A204.1 (cell line): ENCODE data around the gene PPP1R14B.

Source experiments
- FAIRE-seq: peaks from 2 replicates; lab custom pipeline; 2012; peaks lifted over from hg19 to GRCh38; lab: Jason Lieb, UNC

PPP1R14B gene

GRCh38 chr11:64229744-64230170 is 17.0 kb downstream of the PPP1R14B start:
- FAIRE-seq, result no peak

- no peak for FAIRE-seq
These were observed 17.5 kb downstream of the PPP1R14B start for GRCh38 chr11:64229090-64229743.

- no peak for FAIRE-seq
These were observed 19.3 kb downstream of the PPP1R14B start for GRCh38 chr11:64227405-64227956.

- no peak for FAIRE-seq
These were observed 20.2 kb downstream of the PPP1R14B start for GRCh38 chr11:64226507-64227051.

- no peak for FAIRE-seq
These were observed 20.9 kb downstream of the PPP1R14B start, which contains the start of the genes NUDT22 and TRPT1 for GRCh38 chr11:64225608-64226506. TSS of gene NUDT22 (plus strand) at chr11:64226274. CDS start at chr11:64226653, 379 bp downstream. TSS of gene TRPT1 (minus strand) at chr11:64226186. CDS start at chr11:64225860, 326 bp downstream.

GRCh38 chr11:64224891-64225607 is 21.7 kb downstream of the PPP1R14B start:
- FAIRE-seq, result no peak

GRCh38 chr11:64224151-64224890 is 22.4 kb downstream of the PPP1R14B start:
- no peak for FAIRE-seq

- FAIRE-seq, result no peak
These were observed 23.6 kb downstream of the PPP1R14B start for GRCh38 chr11:64223001-64223651.

GRCh38 chr11:64222651-64223000 is 24.1 kb downstream of the PPP1R14B start:
- no peak for FAIRE-seq

- FAIRE-seq, result no peak
These were observed 25.9 kb downstream of the PPP1R14B start for GRCh38 chr11:64220798-64221197.

- FAIRE-seq, result no peak
These were observed 26.5 kb downstream of the PPP1R14B start for GRCh38 chr11:64220271-64220670.

- FAIRE-seq, result no peak
These were observed 27.0 kb downstream of the PPP1R14B start for GRCh38 chr11:64219755-64220154.

- FAIRE-seq, result no peak
These were observed 27.4 kb downstream of the PPP1R14B start for GRCh38 chr11:64219354-64219684.

- no peak for FAIRE-seq
These were observed 28.0 kb downstream of the PPP1R14B start for GRCh38 chr11:64218628-64219353.

GRCh38 chr11:64216879-64217278 is 29.9 kb downstream of the PPP1R14B start:
- FAIRE-seq, result no peak

GRCh38 chr11:64211181-64211872 is 35.4 kb downstream of the PPP1R14B start:
- no peak for FAIRE-seq

- FAIRE-seq, result no peak
These were observed 36.3 kb downstream of the PPP1R14B start for GRCh38 chr11:64210301-64211020.

GRCh38 chr11:64209563-64209843 is 37.2 kb downstream of the PPP1R14B start:
- FAIRE-seq, result no peak
